ENCODE results near the gene TECRL.

The TECRL gene, protein sequence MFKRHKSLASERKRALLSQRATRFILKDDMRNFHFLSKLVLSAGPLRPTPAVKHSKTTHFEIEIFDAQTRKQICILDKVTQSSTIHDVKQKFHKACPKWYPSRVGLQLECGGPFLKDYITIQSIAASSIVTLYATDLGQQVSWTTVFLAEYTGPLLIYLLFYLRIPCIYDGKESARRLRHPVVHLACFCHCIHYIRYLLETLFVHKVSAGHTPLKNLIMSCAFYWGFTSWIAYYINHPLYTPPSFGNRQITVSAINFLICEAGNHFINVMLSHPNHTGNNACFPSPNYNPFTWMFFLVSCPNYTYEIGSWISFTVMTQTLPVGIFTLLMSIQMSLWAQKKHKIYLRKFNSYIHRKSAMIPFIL

DNA sequence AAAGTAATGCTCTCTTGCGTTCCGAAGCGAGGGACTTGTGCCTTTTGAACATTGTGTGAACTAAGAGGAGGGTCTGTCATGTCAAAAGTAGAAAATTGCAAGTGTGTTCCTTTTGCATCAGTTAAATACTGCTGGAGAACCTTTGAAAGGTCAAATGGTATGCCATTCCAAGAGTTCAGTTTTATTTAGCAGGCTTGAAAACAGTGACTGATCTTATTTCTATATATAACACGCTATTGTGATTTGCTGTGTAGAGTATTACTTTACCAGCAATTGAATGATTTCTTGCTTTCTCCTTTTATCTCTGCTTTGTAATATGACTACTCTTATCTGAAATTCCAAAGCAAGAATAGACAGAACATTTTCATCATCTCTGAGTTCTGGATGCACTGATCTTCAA is at the start of gene TECRL:
Gene TECRL, minus strand, starts transcription at position 151 of the 400 bp plus-strand sequence. Its CDS starts 99 bp downstream, at position 52.
- no peak for DNase-seq (ENCODE audit: low read depth)

DNA sequence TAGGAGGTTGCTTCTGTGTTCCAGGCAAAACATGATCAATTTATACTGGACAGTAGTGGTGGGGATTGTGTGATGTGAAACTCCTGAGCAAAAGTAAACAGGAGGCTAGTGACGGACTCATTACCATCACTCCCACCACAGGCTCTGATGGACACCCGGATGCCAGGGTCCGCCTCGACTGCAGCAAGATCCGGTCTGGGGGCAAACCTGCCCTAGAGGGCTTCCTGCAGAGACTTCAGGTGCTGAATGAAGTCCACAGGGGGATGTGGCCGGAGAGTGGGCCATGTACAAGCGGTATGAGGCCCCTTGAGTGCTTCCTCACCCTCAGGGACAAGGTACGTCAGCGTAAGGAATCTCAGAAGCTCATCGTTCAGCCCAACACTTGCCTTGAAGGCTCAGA is 23.4 kb upstream of the TECRL start:
- DNase-seq (ENCODE audit: low read depth), result no peak

DNA sequence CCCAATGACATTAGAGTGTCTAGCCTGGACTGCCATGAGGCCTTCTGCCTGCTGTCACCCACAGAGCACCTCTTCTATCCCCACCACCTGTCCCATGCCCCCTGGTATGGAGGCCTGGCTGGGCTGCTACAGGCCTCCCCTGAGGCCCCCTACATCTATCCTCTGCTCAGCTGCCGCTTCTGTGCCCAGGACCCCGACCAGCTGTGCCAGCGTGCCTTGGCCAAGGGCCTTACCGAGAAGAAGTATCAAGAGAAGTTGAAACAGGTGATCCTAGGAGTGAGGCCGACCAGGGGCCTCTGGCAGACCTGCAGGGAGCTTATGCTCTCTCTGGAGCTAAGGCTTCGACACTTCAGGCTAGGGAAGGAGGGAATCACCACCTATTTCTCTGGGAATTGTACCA is 21.7 kb upstream of the TECRL start:
- DNase-seq (ENCODE audit: low read depth), result no peak

DNA sequence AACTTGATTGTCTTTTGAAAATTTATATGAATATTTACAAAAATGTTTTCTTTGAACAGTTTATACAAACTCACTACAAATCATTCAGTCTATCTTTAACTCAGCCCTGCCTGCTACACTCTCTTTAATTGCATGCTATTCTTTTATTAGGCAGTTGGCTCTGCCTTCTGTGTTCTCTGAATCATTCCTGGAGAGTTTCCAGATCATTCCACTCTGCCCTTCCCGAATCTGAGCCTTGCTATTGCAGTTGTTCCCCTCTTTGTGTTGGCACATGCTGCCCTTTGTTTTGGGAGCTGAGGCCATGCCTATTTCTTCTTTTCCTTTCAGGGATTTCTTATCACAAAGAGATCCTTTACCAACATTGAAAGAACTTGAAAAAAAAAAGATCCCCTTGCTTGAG is 8.7 kb upstream of the TECRL start:
- no peak for DNase-seq (ENCODE audit: low read depth)

DNA sequence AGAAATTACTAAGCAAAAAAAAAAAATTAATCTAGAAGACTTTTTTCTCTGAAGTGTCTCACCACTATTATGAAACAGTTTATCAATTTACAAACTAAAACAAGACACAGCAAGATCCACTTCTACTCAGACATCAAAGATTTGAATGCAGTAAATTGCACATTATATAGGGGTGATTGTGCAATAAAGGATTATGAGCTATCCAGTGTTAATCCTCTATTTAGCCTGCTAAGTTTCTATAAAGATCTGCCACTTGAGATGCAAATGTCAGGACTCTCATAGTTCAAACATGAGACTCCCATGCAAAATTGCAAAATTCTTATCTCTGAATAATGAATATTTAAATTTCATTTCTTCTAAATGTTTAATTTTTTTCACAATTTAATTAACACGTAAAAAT is 2.2 kb downstream of the TECRL start:
- DNase-seq (ENCODE audit: low read depth), result no peak

DNA sequence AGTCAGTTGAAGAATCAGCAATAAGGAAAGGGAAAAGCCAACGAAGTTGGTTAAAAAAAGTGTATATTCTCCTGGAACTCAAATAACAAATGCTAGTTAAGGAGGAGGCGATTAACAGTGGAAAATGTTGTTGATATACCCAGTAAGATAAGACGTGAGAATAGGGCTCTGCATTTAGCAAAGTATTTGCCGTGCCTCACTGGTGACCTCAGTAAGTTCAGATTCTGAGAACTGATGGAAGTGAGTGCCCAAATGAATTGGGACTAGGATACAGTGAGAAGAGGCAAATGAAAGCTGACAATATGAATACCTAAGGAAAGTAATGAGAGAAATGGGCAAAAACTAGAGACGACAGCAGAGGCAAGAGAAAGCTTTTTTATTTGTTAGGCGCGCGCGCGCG is 3.5 kb downstream of the TECRL start:
- DNase-seq (ENCODE audit: low read depth), result no peak

DNA sequence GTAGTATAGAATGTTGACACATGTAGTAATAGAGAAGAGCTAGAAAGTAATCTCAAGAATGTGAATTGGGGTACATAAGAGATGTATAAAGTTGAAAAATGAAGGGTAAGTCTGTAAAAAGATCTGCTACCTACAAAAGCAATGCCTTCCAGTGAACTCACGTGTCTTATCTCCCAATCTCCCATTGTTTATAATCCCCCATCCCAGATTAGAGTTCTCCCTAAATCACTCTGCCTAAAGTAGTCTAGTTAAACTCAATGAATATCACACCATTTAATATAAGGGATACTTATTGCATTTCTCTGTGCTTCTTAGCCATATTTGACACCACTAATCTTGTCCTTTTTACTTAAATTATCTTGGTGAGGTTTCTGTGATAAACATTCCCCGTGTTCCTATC is 6.6 kb downstream of the TECRL start:
- no peak for DNase-seq (ENCODE audit: low read depth)

DNA sequence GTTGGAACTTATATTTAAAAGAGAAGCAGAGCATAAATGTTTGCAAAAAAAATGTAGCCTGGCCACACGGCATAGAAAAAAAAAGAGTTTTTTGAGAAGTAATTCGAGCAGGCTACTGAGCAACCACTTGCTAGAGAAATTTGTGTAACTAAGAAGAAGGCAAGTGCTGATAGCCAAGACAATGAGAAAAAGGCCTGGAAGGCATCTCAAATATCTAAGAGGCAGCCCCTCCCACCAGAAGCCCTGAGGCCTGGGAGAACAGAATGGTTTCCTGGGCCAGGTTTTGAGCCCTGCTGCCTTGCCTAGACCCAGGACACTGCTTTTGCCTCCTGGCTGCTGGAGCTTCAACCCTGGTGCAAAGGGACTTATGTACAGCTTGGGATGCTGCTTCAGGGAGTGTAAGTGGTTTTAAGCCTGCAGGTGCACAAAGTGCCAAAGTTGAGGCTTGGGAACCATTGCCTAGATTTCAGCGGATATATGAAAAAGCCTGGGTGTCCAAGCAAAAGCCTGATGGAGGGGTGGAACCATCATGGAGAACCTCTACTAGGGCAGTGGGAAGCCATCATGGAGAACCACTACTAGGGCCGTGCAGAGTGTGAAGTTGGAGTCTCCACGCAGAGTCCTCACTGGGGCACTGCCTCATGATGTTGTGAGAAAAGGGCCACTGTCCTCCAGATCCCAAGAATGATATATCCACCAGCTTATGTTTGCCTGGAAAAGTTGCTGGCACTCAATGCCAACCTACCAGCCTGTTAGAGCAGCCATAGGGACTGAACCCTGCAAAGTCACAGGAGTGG is 9.7 kb downstream of the TECRL start:
- no peak for DNase-seq (ENCODE audit: low read depth)

DNA sequence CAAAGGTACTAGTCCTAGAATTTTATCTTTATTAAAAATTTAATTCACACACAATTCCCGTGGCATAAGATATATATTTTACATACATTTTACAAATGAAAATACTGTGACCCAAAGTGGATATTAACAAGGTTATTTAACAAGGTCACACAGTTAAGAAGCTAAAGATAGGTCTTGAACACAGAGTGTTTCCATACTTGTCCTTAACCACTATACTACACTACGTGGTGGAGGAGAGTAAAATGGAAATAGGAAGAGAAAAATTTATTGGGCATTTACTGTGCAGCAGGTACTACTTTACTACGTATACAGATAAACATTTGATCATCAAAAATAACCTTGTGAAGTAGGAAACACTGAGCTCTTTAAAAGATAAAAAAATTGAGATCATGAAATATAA is 14.8 kb downstream of the TECRL start:
- DNase-seq (ENCODE audit: low read depth), result no peak

DNA sequence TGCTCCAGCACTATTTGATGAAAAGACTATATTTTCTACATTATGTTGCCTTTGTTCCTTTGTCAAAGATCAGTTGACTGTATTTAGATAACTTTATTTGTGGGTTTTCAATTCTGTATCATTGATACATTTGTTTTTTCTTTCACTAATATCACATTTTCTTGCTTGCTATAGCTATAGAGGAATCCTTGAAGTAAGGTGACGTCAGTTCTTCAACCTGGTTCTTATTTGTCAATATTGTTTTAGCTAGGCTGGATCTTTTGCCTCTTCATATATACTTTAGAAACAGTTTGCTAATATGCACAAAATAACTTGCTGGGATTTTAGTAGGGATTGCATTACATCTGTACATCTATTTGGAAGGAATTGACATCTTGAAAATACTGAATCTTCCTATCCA is 21.0 kb downstream of the TECRL start:
- DNase-seq (ENCODE audit: low read depth), result no peak

DNA sequence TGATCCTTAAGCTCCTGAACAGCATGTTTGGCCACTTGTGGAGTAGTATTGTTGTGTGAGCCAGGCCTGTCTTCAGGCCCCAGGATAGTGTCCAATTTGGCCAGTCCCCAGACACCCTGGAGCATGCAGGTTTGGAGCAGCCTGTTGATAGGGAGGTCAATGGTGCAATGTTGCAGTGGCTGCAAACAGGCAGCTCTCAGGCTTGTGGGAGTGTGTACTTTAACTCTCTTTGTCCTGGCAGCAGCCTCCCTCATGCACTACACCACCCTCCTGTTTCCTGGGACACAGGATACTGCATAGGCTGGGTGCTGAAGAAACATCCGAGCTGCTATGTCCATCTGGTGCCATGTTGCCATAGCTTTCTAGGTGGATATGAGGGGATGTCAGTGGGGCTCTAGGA is 24.0 kb downstream of the TECRL start:
- DNase-seq (ENCODE audit: low read depth), result no peak

DNA sequence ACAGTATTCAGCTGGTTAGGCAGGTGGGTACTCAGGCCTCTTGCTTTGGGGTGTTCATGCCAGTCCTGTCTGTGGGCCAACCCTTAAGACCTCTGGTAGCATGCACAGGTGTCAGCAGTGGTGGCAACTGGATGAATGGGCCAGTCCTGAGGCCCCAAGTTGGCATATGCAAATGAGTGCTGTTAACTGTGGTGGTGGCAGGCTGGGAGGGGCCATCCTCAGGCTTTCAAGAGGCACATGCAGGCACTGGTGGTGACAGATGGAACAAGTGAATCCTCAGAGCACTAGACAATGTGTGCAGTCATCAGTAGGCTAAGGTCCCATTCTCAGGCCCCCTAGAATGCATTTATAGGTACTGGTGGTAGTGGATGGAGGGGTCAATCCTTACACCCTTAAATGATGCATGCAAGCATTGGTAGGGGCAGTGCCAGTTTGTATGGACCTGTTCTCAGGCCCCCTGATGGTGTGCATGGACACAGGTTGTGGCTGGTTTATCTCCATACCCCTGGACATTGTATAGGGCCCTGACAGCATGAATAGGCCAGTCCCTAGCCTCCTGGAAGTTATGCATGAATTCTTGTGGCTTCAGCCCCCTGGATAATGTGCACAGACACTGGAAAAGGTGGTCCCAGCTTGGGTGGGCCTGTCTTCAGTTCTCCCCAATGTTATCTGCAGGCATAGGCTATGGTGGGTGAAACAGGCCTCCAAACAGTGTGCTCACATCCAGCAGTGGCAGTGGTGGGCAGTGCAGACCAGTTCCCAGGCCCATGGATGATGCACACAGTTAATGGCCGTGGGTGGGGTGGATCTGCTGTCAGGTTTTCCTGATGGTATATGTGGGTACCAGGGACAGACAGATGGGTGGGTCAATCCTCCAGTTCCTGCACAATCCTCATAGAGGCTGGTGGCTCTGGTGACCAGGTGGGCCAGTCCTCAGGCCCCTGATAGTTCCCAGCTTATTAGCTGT is 24.7 kb downstream of the TECRL start:
- DNase-seq (ENCODE audit: low read depth), result no peak

DNA sequence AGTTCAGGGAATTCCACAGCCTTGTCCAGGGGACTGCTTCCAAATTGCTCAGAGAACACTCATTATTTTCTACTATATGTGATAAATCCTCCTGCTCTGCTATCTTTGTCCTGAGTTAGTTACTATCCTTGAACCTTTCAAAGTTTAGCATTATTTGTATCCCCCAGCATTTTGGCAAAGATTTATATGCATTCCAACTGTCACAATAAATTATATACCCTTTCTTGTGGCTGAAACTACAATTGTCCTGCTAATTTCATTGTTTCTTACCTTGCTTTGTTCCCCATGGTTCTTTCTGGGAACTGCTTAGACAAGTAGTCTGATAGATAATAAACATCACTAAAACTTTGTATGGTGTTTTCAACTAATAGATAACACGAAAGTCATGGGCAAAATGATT is 40.5 kb downstream of the TECRL start:
- DNase-seq (ENCODE audit: low read depth), result no peak

DNA sequence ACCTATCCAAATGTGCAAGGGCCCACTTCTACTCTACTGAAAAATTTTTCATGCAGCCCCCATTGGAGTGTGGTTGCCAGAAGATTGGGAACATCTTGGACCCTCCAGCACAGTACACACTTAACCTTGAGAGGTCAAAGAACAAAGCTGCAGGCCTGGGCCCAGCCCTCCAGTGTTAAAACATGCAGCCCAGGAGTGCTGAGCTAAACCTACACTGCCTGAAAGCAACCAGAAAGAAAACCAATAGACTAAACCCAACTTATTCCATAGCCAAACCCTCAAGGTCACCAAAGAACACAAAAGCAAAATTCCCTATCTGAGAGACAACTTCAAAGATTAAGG is 47.9 kb downstream of the TECRL start:
- DNase-seq (ENCODE audit: low read depth), result no peak

DNA sequence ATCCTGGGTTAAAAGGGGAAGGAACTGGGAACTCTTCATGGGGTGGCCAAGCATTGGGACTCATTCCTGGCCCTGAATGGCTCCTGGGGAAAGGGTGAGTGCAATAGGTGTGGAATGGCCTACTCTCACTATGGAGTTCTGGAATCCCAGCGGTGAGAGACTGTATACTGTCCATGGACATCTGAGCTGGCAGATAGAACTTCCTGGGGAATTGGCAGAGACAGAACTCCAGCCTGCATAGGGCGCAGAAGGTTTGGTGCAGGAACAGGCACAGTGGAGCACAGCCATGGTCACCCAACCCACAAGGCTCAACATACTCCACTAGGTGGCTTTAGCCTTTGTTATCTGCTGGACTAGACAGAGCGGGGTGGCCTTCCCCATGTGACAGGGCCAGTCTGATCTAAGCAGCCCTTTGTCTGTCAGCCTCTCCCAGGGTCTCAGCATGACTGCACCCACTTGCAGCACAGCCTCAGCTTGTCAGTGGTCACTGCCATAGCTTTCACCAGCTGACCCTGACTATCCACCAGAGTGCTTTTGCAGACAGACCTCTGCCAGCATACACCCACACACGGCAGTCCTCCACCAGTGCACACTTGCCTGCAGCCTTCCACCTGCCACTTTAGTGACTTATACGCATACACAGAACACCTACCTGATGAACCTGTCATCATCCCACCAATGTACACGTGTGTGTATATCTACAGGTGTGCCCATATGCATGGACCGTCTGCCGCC is 48.4 kb downstream of the TECRL start:
- no peak for DNase-seq (ENCODE audit: low read depth)

DNA sequence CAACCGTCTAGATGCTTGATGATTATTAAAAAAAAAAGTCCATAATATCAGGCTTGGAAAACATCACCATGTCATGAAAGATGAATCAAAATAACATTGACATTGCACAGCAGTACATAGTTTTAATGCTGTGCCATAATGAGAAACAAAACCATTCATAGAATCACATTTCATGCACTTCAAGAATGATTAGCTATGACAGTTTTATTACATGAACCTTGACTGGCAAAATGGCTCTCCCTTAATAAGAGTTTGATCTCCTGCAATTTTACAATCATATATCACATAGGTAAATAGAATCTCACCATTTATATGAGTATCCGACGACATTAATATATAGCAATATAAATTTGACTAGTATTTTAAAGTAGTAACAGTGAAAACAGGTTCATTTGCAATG is 49.8 kb downstream of the TECRL start:
- no peak for DNase-seq (ENCODE audit: low read depth)

DNA sequence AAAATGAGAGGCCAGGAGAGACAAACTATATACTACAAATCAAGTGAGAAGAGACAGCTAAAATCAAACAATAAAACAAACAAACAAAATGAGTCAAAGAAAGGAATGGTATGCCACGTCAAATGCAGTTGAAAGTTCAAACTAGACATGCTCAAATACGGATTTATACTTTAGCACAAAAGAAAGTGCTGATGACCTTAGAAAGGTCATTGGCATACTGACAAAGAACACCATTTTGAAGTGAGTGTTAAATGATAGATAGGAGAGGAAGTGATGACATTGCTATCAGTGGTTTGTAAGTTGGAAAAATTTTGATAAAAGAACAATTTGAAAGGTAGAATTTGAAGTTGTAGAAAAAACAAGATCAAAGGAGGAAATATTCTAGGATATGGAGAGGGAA is 55.3 kb downstream of the TECRL start:
- no peak for DNase-seq (ENCODE audit: low read depth)

DNA sequence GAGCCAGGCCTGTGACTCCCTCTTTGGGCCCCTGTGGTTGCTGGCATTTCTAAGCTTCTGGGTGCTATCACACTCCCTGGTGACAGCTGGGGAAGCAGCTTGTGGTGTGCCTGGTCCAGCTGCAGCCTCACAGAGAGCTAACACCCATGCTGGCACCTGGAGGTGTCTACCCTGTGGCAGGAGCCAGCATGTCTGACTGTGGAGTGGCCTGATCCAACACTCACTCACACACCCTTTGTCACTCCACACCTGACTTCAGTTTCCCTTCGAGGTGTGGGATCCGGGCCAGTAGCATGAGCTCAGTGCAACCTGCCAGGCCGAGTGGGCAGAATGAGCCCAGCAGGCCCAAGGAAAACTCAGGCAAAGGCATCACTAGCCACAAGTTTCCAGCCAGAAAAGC is 67.5 kb downstream of the TECRL start:
- DNase-seq (ENCODE audit: low read depth), result no peak

DNA sequence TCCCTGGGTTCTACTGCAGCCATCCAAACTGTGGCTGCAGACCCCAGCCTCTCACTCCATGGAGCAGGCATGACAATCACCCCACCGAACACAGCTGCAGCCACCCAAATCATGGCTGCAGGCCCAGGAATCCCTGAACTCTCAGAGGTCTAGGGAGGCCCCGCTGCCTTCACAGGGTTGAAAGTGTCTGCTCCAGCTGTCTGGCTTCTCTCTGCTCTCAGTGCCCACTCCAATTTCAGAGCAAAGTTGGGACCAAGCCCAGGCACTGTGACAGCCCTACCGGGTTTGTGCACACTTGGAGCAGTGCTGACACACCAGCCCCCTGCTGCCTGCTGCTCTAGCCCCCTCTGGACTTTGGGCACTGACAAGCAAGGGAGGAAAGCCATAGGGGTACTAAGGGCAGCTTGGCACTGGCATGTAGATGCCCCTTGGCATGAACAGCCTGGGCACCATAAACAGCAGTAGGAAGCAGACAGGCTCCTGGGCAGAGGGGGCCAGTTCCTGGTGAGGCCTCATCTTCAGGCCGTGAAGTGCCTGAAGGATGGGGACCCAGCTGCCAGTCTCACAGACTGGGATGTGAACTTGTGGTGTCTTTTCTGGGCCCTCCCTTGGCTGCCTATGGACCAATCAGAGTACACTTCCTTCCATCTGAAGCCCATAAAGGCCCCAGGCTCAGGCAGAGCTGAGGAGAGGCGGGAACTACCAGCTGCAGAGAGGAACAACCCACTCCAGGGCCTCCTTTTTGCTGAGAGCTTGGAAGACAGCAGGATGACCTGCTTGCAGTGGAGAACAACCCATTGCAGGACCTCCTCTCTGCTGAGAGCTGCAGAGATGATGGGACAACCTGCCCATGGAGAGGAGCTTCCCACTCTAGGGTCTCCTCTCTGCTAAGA is 68.8 kb downstream of the TECRL start:
- DNase-seq (ENCODE audit: low read depth), result no peak

DNA sequence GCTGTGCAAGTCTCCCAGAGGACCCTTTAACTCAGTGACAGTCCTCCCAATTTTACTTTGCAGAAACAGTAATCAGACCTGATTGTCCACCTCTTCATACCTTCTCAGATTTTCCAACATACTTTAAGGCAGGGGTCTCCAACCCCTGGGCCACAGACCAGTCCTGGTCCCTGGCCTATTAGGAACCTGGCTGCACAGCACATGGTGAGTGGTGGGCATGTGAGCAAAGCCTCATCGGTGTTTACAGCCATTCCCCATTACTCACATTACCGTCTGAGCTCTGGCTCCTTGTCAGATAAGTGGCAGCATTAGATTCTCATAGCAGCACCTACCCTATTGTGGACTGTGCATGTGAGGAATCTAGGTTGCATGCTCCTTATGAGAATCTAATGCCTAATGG is 74.3 kb downstream of the TECRL start:
- no peak for DNase-seq (ENCODE audit: low read depth)

DNA sequence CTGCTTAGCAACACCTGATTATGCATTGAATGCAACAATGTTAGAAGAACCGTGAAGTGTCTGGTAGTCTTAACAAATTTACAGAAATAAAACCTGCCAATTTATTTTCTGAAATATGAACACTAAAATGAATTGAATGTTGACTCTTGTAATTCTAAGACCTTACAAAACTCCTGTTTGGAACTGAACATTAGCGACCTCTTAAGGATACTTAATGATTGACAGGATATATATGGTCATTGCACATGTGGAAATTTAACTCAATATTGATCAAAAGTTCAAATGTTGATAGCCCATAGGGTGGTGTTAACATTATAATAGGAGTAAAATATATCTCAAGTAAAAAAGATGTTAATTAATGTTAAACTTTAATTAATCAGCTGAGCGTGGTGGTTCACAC is 79.1 kb downstream of the TECRL start:
- DNase-seq (ENCODE audit: low read depth), result no peak

Data from activated gamma-delta T cell treated with anti-CD3 and anti-CD28 coated beads, Interleukin-2, amount 50 U/mL, for 16 hours (primary cell).